Astrocyte (in vitro differentiated cells and primary cell): ENCODE measurements around the gene IL1RAP. TPM values are rescaled to one million over a fixed set of nuclear protein-coding genes. Genes with fewer than 3 reads are reported as not detected.

ENCODE experiments used
- DNase-seq: peaks from one replicate; pipeline ENCODE4 v3.0.0-alpha.2; 2010; ENCODE audit warnings: low read depth
- FAIRE-seq: peaks from 2 replicates; lab custom pipeline; 2011; peaks lifted over from hg19 to GRCh38; lab: Jason Lieb, UNC
- H2AFZ ChIP-seq: 2 replicates; pipeline ENCODE4 v1.6.0; 2012; ENCODE audit warnings: low read depth, low read length, inconsistent platforms
- H3K27ac ChIP-seq: 2 replicates; pipeline ENCODE4 v1.5.1; 2011; ENCODE audit warnings: low read depth, low read length, inconsistent platforms
- H3K27me3 ChIP-seq: 2 replicates; pipeline ENCODE4 v1.6.0; 2011; ENCODE audit warnings: low read length, inconsistent platforms; ENCODE audit not compliant: insufficient read depth
- H3K36me3 ChIP-seq: 2 replicates; pipeline ENCODE4 v1.5.1; 2011; ENCODE audit warnings: low read length, inconsistent platforms; ENCODE audit not compliant: insufficient read depth
- H3K4me1 ChIP-seq: 2 replicates; pipeline ENCODE4 v1.5.1; 2011; ENCODE audit warnings: low read length, inconsistent platforms; ENCODE audit not compliant: insufficient read depth
- H3K4me2 ChIP-seq: 2 replicates; pipeline ENCODE4 v1.6.0; 2012; ENCODE audit warnings: low read length, inconsistent platforms
- H3K4me3 ChIP-seq: 2 replicates; pipeline ENCODE4 v1.5.1; 2011; ENCODE audit warnings: low read depth, mild to moderate bottlenecking, low read length, inconsistent platforms; ENCODE audit not compliant: insufficient read depth
- H3K79me2 ChIP-seq: 2 replicates; pipeline ENCODE4 v1.6.0; 2012; ENCODE audit warnings: mild to moderate bottlenecking, low read length, inconsistent platforms; ENCODE audit not compliant: insufficient read depth
- H3K9ac ChIP-seq: 2 replicates; pipeline ENCODE4 v1.6.0; 2012; ENCODE audit warnings: mild to moderate bottlenecking, low read length, inconsistent platforms
- H3K9me3 ChIP-seq: 2 replicates; pipeline ENCODE4 v1.5.1; 2012; ENCODE audit warnings: low read depth, mild to moderate bottlenecking, low read length, inconsistent platforms; ENCODE audit not compliant: insufficient read depth
- H4K20me1 ChIP-seq: 2 replicates; pipeline ENCODE4 v1.6.0; 2012; ENCODE audit warnings: low read length, inconsistent platforms; ENCODE audit not compliant: insufficient read depth
- H3K27ac Mint-ChIP-seq: one replicate; pipeline ENCODE4 v1.8.0; 2021; ENCODE audit warnings: mild to moderate bottlenecking, mixed read lengths; ENCODE audit not compliant: unreplicated experiment
- H3K27me3 Mint-ChIP-seq: one replicate; pipeline ENCODE4 v1.8.0; 2021; ENCODE audit warnings: low read depth, mixed read lengths; ENCODE audit not compliant: unreplicated experiment
- H3K36me3 Mint-ChIP-seq: one replicate; pipeline ENCODE4 v1.8.0; 2021; ENCODE audit warnings: low read depth, mixed read lengths; ENCODE audit not compliant: unreplicated experiment
- H3K4me1 Mint-ChIP-seq: one replicate; pipeline ENCODE4 v1.8.0; 2021; ENCODE audit warnings: low read depth, mixed read lengths; ENCODE audit not compliant: unreplicated experiment
- H3K4me3 Mint-ChIP-seq: one replicate; pipeline ENCODE4 v1.8.0; 2021; ENCODE audit warnings: mild to moderate bottlenecking, moderate library complexity, mixed read lengths; ENCODE audit not compliant: unreplicated experiment
- H3K9me3 Mint-ChIP-seq: one replicate; pipeline ENCODE4 v1.8.0; 2021; ENCODE audit warnings: mild to moderate bottlenecking, mixed read lengths; ENCODE audit not compliant: unreplicated experiment
- CTCF ChIP-seq: IDR thresholded peaks from 2 replicates; pipeline ENCODE4 v1.5.1; 2011; ENCODE audit warnings: low read depth, mild to moderate bottlenecking, inconsistent platforms, low read length, moderate library complexity; ENCODE audit not compliant: insufficient read depth
- EZH2 ChIP-seq: IDR thresholded peaks from 2 replicates; pipeline ENCODE4 v1.6.1; 2012; ENCODE audit warnings: mild to moderate bottlenecking, low read length, inconsistent platforms; ENCODE audit not compliant: insufficient read depth
- total RNA-seq: library from RNA; stranded (reverse); gene quantifications from 2 replicates; pipeline ENCODE4 v1.2.1, GENCODE V29; 2021

Gene IL1RAP
- total RNA-seq, 1 donor from 2014 or later: 19.4 TPM

GRCh38 chr3:190658106-190658505, 144.2 kb downstream of the IL1RAP start:
- no peaks in the 10 kb centered on the region for H3K9me3 Mint-ChIP-seq

GRCh38 chr3:190666821-190667220, 152.9 kb downstream of the IL1RAP start:
- Mint-ChIP-seq H3K4me3 (no peak overlapping the region), H3K9me3 (no peaks in the 10 kb centered on the region), H3K4me1 (peaks cover 5% of the 10 kb centered on the region), H3K27ac (no peak overlapping the region), H3K36me3 (no peaks in the 10 kb centered on the region), H3K27me3 (no peaks in the 10 kb centered on the region)
- H3K27me3 ChIP-seq: no peaks in the 10 kb centered on the region
- FAIRE-seq: no peak
- no peak for TF ChIP-seq CTCF
- no peak for TF ChIP-seq EZH2
- no peak overlapping the region for H3K4me2 ChIP-seq
- no peak overlapping the region for H2AFZ ChIP-seq
- no peaks in the 10 kb centered on the region for H3K36me3 ChIP-seq
- no peaks in the 10 kb centered on the region for H3K79me2 ChIP-seq
- no peaks in the 10 kb centered on the region for H4K20me1 ChIP-seq
- no peaks in the 10 kb centered on the region for H3K9me3 ChIP-seq
- peaks cover 8% of the 10 kb centered on the region for H3K4me1 ChIP-seq
- no peak overlapping the region for H3K27ac ChIP-seq
- DNase-seq: no peak
- H3K4me3 ChIP-seq: no peak overlapping the region
- no peak overlapping the region for H3K9ac ChIP-seq

More at GRCh38 chr3:190658106-190658505, 144.2 kb downstream of the IL1RAP start:
- FAIRE-seq: no peak
- Mint-ChIP-seq H3K4me1 (no peaks in the 10 kb centered on the region), H3K27ac (no peak overlapping the region), H3K36me3 (no peaks in the 10 kb centered on the region), H3K27me3 (no peaks in the 10 kb centered on the region), H3K4me3 (no peak overlapping the region)
- Histone ChIP-seq H3K79me2 (no peaks in the 10 kb centered on the region), H3K4me2 (no peak overlapping the region), H3K36me3 (no peaks in the 10 kb centered on the region), H2AFZ (no peak overlapping the region), H3K27ac (no peak overlapping the region), H3K9me3 (no peaks in the 10 kb centered on the region), H3K4me1 (no peaks in the 10 kb centered on the region), H3K9ac (no peak overlapping the region), H3K27me3 (no peaks in the 10 kb centered on the region), H4K20me1 (no peaks in the 10 kb centered on the region), H3K4me3 (no peak overlapping the region)
- no peak for TF ChIP-seq CTCF
- TF ChIP-seq EZH2: no peak
- no peak for DNase-seq

- H3K4me1 Mint-ChIP-seq: peaks cover 10% of the 10 kb centered on the region
- H3K27me3 Mint-ChIP-seq: no peaks in the 10 kb centered on the region
- H3K9ac ChIP-seq: no peak overlapping the region
Observed at GRCh38 chr3:190671658-190672057, 157.8 kb downstream of the IL1RAP start.

More at GRCh38 chr3:190671658-190672057, 157.8 kb downstream of the IL1RAP start:
- FAIRE-seq: no peak
- H3K27me3 ChIP-seq: no peaks in the 10 kb centered on the region
- H3K79me2 ChIP-seq: no peaks in the 10 kb centered on the region
- peaks cover 2% of the 10 kb centered on the region for H3K9me3 Mint-ChIP-seq
- no peak overlapping the region for H2AFZ ChIP-seq
- H3K9me3 ChIP-seq: no peaks in the 10 kb centered on the region
- H3K27ac ChIP-seq: peak overlapping the region; percentile 66
- no peak overlapping the region for H3K4me3 Mint-ChIP-seq
- H3K27ac Mint-ChIP-seq: peak overlapping the region; percentile 84
- H4K20me1 ChIP-seq: no peaks in the 10 kb centered on the region
- no peaks in the 10 kb centered on the region for H3K36me3 ChIP-seq
- H3K36me3 Mint-ChIP-seq: no peaks in the 10 kb centered on the region
- peaks cover 21% of the 10 kb centered on the region for H3K4me1 ChIP-seq
- TF ChIP-seq CTCF (no peak), EZH2 (no peak)
- peak overlapping the region; percentile 18 for H3K4me2 ChIP-seq
- no peak overlapping the region for H3K4me3 ChIP-seq
- peak; percentile 88 for DNase-seq
